HFFc6 (cell line): ENCODE results near the gene LRRC3. TPM values are rescaled to one million over a fixed set of nuclear protein-coding genes. Genes with fewer than 3 reads are reported as not detected.

Experiments
- DNase-seq: peaks from one replicate; pipeline ENCODE4 v3.0.0-alpha.2; 2018
- H3K27ac Mint-ChIP-seq: 2 replicates; pipeline ENCODE4 v1.8.0; 2020; ENCODE audit warnings: mild to moderate bottlenecking, mixed read lengths
- H3K27me3 Mint-ChIP-seq: 2 replicates; pipeline ENCODE4 v1.8.0; 2021; ENCODE audit warnings: mild to moderate bottlenecking, moderate library complexity, mixed read lengths; ENCODE audit not compliant: insufficient read depth
- H3K36me3 Mint-ChIP-seq: 2 replicates; pipeline ENCODE4 v1.8.0; 2021; ENCODE audit warnings: low read depth, mixed read lengths
- H3K4me1 Mint-ChIP-seq: 2 replicates; pipeline ENCODE4 v1.8.0; 2020; ENCODE audit warnings: low read depth, mixed read lengths
- H3K4me3 Mint-ChIP-seq: 2 replicates; pipeline ENCODE4 v1.8.0; 2020; ENCODE audit warnings: mild to moderate bottlenecking, moderate library complexity, mixed read lengths
- H3K9me3 Mint-ChIP-seq: 2 replicates; pipeline ENCODE4 v1.8.0; 2020; ENCODE audit warnings: mild to moderate bottlenecking, mixed read lengths
- total RNA-seq, 6 experiments: library from RNA; stranded (reverse); fragmentation: NEBNext Ultra II Directional; extraction: Animal tissue kit (Norgen Biotek cat#: 25700); gene quantifications; 2 replicates in 1 of 6; 3 replicates in 5 of 6; pipeline ENCODE4 v1.2.3, GENCODE V29; 2021
- TF ChIP-seq, protein P1 (sequence below): fragments of 200-600 bp; sonication (generic); IDR thresholded peaks from 2 replicates; pipeline ENCODE4 v1.5.0; 2021; ENCODE audit warnings: antibody characterized with exemption, mild to moderate bottlenecking

The LRRC3 gene
- total RNA-seq, 6 experiments from 2014 or later = not detected

GRCh38 chr21:44461005-44461404 is 5.7 kb downstream of the LRRC3 start:
- TF ChIP-seq, protein P1, sequence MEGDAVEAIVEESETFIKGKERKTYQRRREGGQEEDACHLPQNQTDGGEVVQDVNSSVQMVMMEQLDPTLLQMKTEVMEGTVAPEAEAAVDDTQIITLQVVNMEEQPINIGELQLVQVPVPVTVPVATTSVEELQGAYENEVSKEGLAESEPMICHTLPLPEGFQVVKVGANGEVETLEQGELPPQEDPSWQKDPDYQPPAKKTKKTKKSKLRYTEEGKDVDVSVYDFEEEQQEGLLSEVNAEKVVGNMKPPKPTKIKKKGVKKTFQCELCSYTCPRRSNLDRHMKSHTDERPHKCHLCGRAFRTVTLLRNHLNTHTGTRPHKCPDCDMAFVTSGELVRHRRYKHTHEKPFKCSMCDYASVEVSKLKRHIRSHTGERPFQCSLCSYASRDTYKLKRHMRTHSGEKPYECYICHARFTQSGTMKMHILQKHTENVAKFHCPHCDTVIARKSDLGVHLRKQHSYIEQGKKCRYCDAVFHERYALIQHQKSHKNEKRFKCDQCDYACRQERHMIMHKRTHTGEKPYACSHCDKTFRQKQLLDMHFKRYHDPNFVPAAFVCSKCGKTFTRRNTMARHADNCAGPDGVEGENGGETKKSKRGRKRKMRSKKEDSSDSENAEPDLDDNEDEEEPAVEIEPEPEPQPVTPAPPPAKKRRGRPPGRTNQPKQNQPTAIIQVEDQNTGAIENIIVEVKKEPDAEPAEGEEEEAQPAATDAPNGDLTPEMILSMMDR = no peak
- Mint-ChIP-seq H3K27me3 (peaks cover 4% of the 10 kb centered on the region), H3K27ac (no peak overlapping the region), H3K36me3 (no peaks in the 10 kb centered on the region; the same call in 1 of the 2 replicates), H3K4me3 (no peak overlapping the region), H3K4me1 (no peaks in the 10 kb centered on the region), H3K9me3 (peaks cover 24% of the 10 kb centered on the region)
- no peak for DNase-seq

GRCh38 chr21:44461464-44462001 is 6.2 kb downstream of the LRRC3 start:
- peaks cover 29% of the 10 kb centered on the region for H3K9me3 Mint-ChIP-seq
- DNase-seq = no peak

DNA sequence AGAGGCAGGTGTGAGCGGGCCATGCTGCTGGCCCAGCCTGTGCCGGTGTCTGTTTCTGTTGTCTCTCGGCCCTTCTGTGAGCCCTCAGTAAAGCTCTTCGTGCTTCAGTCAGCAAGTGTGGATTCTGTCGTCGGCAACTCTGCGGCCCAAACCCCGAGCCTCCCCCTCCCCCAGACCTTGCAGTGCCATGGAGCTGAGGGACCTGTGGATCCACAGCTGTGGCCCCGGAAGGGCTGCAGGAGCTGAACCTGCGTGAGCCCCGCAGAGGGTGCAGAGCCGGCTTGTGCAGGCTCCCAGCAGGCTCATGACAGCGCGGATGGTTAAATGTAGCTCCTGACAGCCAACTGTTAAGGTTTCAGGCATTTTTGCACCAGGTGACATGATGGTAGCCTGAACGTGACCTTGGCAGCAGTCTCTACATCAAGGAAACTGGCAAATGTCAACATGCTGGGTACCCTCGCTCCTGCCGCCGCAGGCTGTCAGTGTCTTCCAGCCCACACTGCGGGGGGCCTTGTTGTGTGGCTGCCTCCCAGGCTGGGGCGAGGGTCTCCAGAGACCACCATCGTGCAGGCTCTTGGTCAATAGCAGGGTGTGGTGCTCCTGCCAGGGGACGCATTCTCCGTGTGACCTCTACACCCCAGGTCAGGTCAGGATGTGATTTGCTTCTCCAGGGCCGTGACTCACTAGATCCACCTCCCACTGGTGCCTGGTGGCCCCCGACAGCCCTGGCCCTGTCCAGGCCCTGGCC is 7.0 kb downstream of the LRRC3 start:
- TF ChIP-seq, protein P1 = no peak
- Mint-ChIP-seq H3K27ac (no peak overlapping the region), H3K36me3 (no peaks in the 10 kb centered on the region; the same call in 1 of the 2 replicates), H3K4me3 (no peak overlapping the region), H3K27me3 (peaks cover 10% of the 10 kb centered on the region), H3K9me3 (peaks cover 36% of the 10 kb centered on the region), H3K4me1 (no peaks in the 10 kb centered on the region)
- DNase-seq = no peak

More at GRCh38 chr21:44461464-44462001, 6.2 kb downstream of the LRRC3 start:
- TF ChIP-seq, protein P1 = peak; percentile 36
- Mint-ChIP-seq H3K36me3 (no peaks in the 10 kb centered on the region; the same call in 1 of the 2 replicates), H3K4me3 (no peak overlapping the region), H3K27ac (no peak overlapping the region), H3K27me3 (peaks cover 6% of the 10 kb centered on the region), H3K4me1 (no peaks in the 10 kb centered on the region)

- TF ChIP-seq, protein P1 = no peak
- H3K27ac Mint-ChIP-seq = no peak overlapping the region
These were observed 7.5 kb downstream of the LRRC3 start for GRCh38 chr21:44462834-44463200.

DNA sequence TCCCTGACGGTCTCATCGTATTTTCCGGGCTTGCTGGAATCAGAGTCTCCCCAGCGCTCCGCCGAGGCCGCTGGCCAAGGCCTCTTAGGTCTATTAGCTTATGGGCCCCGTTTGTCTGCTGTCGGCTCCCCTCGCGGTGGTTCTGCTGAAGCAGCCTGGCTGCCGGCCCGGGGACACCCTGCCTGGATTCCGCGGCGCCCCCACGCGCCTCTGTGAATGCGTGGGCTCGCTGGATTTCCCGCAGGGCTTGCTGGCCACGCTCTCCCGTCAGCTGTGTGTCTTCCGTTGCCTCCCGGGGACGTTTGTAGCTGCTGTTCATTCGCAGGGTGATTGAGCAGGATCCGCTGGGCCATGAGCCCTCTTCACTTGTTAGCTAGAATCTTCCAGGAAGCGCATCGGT is 8.4 kb downstream of the LRRC3 start:
- peaks cover 6% of the 10 kb centered on the region for H3K27me3 Mint-ChIP-seq
- TF ChIP-seq, protein P1 = no peak
- H3K9me3 Mint-ChIP-seq = peaks cover 33% of the 10 kb centered on the region
- no peak overlapping the region for H3K27ac Mint-ChIP-seq
- no peaks in the 10 kb centered on the region; the same call in 1 of the 2 replicates for H3K36me3 Mint-ChIP-seq
- H3K4me1 Mint-ChIP-seq = no peaks in the 10 kb centered on the region
- DNase-seq = no peak
- no peak overlapping the region for H3K4me3 Mint-ChIP-seq

More at GRCh38 chr21:44462834-44463200, 7.5 kb downstream of the LRRC3 start:
- DNase-seq = no peak
- peaks cover 36% of the 10 kb centered on the region for H3K9me3 Mint-ChIP-seq
- H3K4me1 Mint-ChIP-seq = no peaks in the 10 kb centered on the region
- no peak overlapping the region for H3K4me3 Mint-ChIP-seq
- no peaks in the 10 kb centered on the region; the same call in 1 of the 2 replicates for H3K36me3 Mint-ChIP-seq
- H3K27me3 Mint-ChIP-seq = peaks cover 10% of the 10 kb centered on the region
